CD14-positive monocyte (primary cell): ENCODE results near the gene PEX11A. TPM values are rescaled to one million over a fixed set of nuclear protein-coding genes. Genes with fewer than 3 reads are reported as not detected.

Experiments
- DNase-seq, 3 donors: peaks; one replicate each; pipeline ENCODE4 v3.0.0-alpha.2; 2011 to 2022
- H2AFZ ChIP-seq: 2 replicates; pipeline ENCODE4 v1.6.0; 2012; ENCODE audit warnings: mild to moderate bottlenecking, low read depth, low read length, inconsistent platforms; ENCODE audit not compliant: insufficient read depth, poor library complexity, severe bottlenecking
- H3K27ac ChIP-seq, 2 donors: 1 replicate in 1 of 2; 2 replicates in 1 of 2; pipeline ENCODE4 v1.5.1; 2012 to 2013; ENCODE audit warnings: low read length in 2 of 2, control low read depth in 1 of 2, inconsistent platforms in 1 of 2, low read depth in 1 of 2, mild to moderate bottlenecking in 1 of 2
- H3K27me3 ChIP-seq, 2 donors: one replicate each; pipeline versions ENCODE4 v1.6.0 to v1.6.1; 2011 to 2013; ENCODE audit warnings: low read length in 2 of 2; ENCODE audit not compliant: control insufficient read depth in 2 of 2, insufficient read depth in 2 of 2
- H3K36me3 ChIP-seq, 2 donors: replicated peaks in 1 of 2; 1 replicate in 1 of 2; 2 replicates in 1 of 2; pipeline versions ENCODE4 v1.5.1 to v1.6.1; 2012 to 2013; ENCODE audit warnings: low read length in 2 of 2, control low read depth in 1 of 2, inconsistent platforms in 1 of 2, mild to moderate bottlenecking in 1 of 2; ENCODE audit not compliant: insufficient read depth in 2 of 2, control insufficient read depth in 1 of 2
- H3K4me1 ChIP-seq, 2 donors: 1 replicate in 1 of 2; 2 replicates in 1 of 2; pipeline versions ENCODE4 v1.5.1 to v1.6.1; 2012 to 2013; ENCODE audit warnings: low read length in 2 of 2, control low read depth in 1 of 2, inconsistent platforms in 1 of 2, mild to moderate bottlenecking in 1 of 2, moderate library complexity in 1 of 2; ENCODE audit not compliant: insufficient read depth in 2 of 2, control insufficient read depth in 1 of 2
- H3K4me2 ChIP-seq: replicated peaks from 2 replicates; pipeline ENCODE3; 2012; ENCODE audit warnings: low read length, moderate library complexity, mild to moderate bottlenecking; ENCODE audit not compliant: poor library complexity, severe bottlenecking; ENCODE audit errors: extremely low read depth
- H3K4me3 ChIP-seq, 3 experiments: fragments of 200-600 bp in 1 of 3; sonication (generic) in 1 of 3; replicated peaks in 1 of 3; 1 replicate in 2 of 3; 2 replicates in 1 of 3; pipeline ENCODE4 v1.5.1; 2011 to 2013; ENCODE audit warnings: low read length in 3 of 3, mild to moderate bottlenecking in 3 of 3, control low read depth in 2 of 3, low read depth in 2 of 3, inconsistent platforms in 1 of 3, moderate library complexity in 1 of 3
- H3K79me2 ChIP-seq: 2 replicates; pipeline ENCODE4 v1.6.0; 2012; ENCODE audit warnings: mild to moderate bottlenecking, control low read depth, inconsistent platforms, low read length, moderate library complexity; ENCODE audit not compliant: insufficient read depth
- H3K9ac ChIP-seq: 2 replicates; pipeline ENCODE4 v1.6.0; 2017; ENCODE audit warnings: low read length, mild to moderate bottlenecking; ENCODE audit not compliant: insufficient read depth, poor library complexity, severe bottlenecking
- H3K9me3 ChIP-seq, 2 donors: replicated peaks in 1 of 2; 1 replicate in 1 of 2; 2 replicates in 1 of 2; pipeline versions ENCODE4 v1.5.1 to v1.6.1; 2012 to 2013; ENCODE audit warnings: low read length in 2 of 2, control low read depth in 1 of 2; ENCODE audit not compliant: control insufficient read depth in 1 of 2, insufficient read depth in 1 of 2
- H4K20me1 ChIP-seq: 2 replicates; pipeline ENCODE4 v1.6.0; 2012; ENCODE audit warnings: mild to moderate bottlenecking, low read length, control low read depth, moderate library complexity; ENCODE audit not compliant: insufficient read depth
- H3K27ac Mint-ChIP-seq, 7 donors: one replicate each; pipeline ENCODE4 v1.8.0; 2020; ENCODE audit warnings: mild to moderate bottlenecking in 7 of 7, mixed read lengths in 7 of 7, moderate library complexity in 6 of 7, inconsistent platforms in 2 of 7
- H3K27me3 Mint-ChIP-seq, 3 donors: one replicate each; pipeline ENCODE4 v1.8.0; 2021 to 2022; ENCODE audit warnings: low read depth in 3 of 3, mild to moderate bottlenecking in 3 of 3, mixed read lengths in 3 of 3, moderate library complexity in 3 of 3, inconsistent platforms in 1 of 3
- H3K36me3 Mint-ChIP-seq, 2 donors: one replicate each; pipeline ENCODE4 v1.8.0; 2020; ENCODE audit warnings: mixed read lengths in 2 of 2, inconsistent platforms in 1 of 2, mild to moderate bottlenecking in 1 of 2
- H3K4me1 Mint-ChIP-seq: one replicate; pipeline ENCODE4 v1.8.0; 2020; ENCODE audit warnings: mild to moderate bottlenecking, mixed read lengths
- H3K4me3 Mint-ChIP-seq, 2 donors: one replicate each; pipeline ENCODE4 v1.8.0; 2020; ENCODE audit warnings: mild to moderate bottlenecking in 2 of 2, mixed read lengths in 2 of 2, moderate library complexity in 1 of 2
- H3K9me3 Mint-ChIP-seq, 7 donors: one replicate each; pipeline ENCODE4 v1.8.0; 2020 to 2022; ENCODE audit warnings: mixed read lengths in 7 of 7, mild to moderate bottlenecking in 6 of 7, moderate library complexity in 6 of 7, inconsistent platforms in 2 of 7
- WGBS: methylation state at CpG from one replicate; pipeline ENCODE4 v1.1.5; 2013; ENCODE audit warnings: missing lambda C conversion rate; ENCODE audit not compliant: insufficient coverage; 5-methylcytosine and 5-hydroxymethylcytosine counted together
- intact Hi-C, 2 donors: fragments of 100-400 bp; cut with micrococcal nuclease; formaldehyde crosslinking; loops; one replicate each; pipeline versions ENCODE4 v1.15.0 to v1.15.1; 2023
- polyA plus RNA-seq, 3 donors: library from polyadenylated mRNA; depleted of rRNA in 1 of 3; unstranded in 2 of 3; stranded (reverse) in 1 of 3; fragments of 300-500 nt in 2 of 3; fragments of >200 nt in 1 of 3; fragmentation: Illumina TruSeq in 2 of 3; gene quantifications; 1 replicate in 2 of 3; 2 replicates in 1 of 3; pipeline ENCODE4 v1.2.3, GENCODE V29; 2012 to 2021
- TF ChIP-seq, protein P1 (sequence below): fragments of 200-600 bp; IDR thresholded peaks from one replicate; pipeline ENCODE4 v1.8.0; 2022; ENCODE audit warnings: antibody characterized with exemption, mild to moderate bottlenecking

The PEX11A gene
- polyA plus RNA-seq, 3 donors: 0.72 to 0.84 (median 0.75) TPM

DNA sequence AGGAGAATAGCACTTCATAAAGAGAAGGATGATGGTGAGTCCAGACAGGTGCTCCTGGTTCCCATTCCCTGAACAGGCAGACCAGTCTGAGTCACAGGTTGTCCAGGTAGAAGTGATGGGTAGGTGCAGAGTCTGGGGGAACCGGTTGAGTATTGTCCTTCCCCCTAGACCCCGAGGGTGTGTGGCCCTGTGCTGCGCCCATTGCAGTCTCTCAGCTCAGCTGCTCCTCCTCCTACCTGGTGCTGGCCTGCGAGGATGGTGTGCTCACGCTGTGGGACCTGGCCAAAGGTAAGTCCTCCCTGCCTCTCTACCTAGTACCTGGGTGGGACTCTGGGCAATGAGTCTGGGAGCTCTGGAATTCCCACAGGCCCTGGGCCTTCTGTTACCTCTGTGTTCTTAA, 40.7 kb upstream of the PEX11A start:
- Histone ChIP-seq H4K20me1 (no peaks in the 10 kb centered on the region), H3K36me3 (no peaks in the 10 kb centered on the region), H3K27ac (no peak overlapping the region), H3K4me2 (no peak overlapping the region), H3K9ac (no peak overlapping the region), H3K9me3 (no peaks in the 10 kb centered on the region), H3K79me2 (no peaks in the 10 kb centered on the region), H3K27me3 (no peaks in the 10 kb centered on the region), H2AFZ (no peak overlapping the region), H3K4me1 (no peaks in the 10 kb centered on the region), H3K4me3 (no peak overlapping the region)
- 93% methylated on average over 2 of the region's 5 CpGs for WGBS
- TF ChIP-seq, protein P1, sequence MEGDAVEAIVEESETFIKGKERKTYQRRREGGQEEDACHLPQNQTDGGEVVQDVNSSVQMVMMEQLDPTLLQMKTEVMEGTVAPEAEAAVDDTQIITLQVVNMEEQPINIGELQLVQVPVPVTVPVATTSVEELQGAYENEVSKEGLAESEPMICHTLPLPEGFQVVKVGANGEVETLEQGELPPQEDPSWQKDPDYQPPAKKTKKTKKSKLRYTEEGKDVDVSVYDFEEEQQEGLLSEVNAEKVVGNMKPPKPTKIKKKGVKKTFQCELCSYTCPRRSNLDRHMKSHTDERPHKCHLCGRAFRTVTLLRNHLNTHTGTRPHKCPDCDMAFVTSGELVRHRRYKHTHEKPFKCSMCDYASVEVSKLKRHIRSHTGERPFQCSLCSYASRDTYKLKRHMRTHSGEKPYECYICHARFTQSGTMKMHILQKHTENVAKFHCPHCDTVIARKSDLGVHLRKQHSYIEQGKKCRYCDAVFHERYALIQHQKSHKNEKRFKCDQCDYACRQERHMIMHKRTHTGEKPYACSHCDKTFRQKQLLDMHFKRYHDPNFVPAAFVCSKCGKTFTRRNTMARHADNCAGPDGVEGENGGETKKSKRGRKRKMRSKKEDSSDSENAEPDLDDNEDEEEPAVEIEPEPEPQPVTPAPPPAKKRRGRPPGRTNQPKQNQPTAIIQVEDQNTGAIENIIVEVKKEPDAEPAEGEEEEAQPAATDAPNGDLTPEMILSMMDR: no peak
- Mint-ChIP-seq H3K4me3 (no peak overlapping the region), H3K4me1 (no peaks in the 10 kb centered on the region), H3K36me3 (no peaks in the 10 kb centered on the region), H3K27ac (no peak overlapping the region), H3K27me3 (peaks cover 1 to 12% (median 12%) of the 10 kb centered on the region in 3 donors), H3K9me3 (peaks cover 0 to 1% (median 0%) of the 10 kb centered on the region in 7 donors)
- intact Hi-C loops: no loop called here
- no peak for DNase-seq

DNA sequence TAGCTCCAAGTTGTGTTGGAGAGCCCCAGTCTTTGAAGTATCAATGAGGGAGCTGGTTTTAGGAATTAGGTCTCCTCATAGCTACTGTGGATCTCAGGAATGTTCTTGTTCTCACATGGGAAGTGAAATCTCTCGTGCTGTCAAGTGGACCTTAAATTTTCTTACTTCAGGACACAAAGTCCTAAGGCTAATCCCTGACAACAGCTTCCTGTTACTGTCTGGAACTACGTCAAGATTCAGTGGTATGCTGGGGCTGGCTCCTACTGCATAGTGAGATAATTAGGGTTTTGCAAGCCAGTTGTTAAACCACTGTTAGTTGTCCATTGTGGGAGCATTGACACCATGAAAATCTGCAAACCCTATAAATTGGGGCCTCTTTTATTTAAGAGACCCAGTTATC, 37.7 kb upstream of the PEX11A start:
- Histone ChIP-seq H3K4me3 (no peak overlapping the region), H3K79me2 (no peaks in the 10 kb centered on the region), H3K27me3 (no peaks in the 10 kb centered on the region), H3K4me1 (no peaks in the 10 kb centered on the region), H4K20me1 (no peaks in the 10 kb centered on the region), H3K9ac (no peak overlapping the region), H3K27ac (no peak overlapping the region), H3K36me3 (no peaks in the 10 kb centered on the region), H2AFZ (no peak overlapping the region), H3K4me2 (no peak overlapping the region), H3K9me3 (peaks cover 0 to 2% of the 10 kb centered on the region in 2 donors)
- Mint-ChIP-seq H3K36me3 (no peaks in the 10 kb centered on the region), H3K27me3 (peaks cover 4 to 8% (median 4%) of the 10 kb centered on the region in 3 donors), H3K4me1 (no peaks in the 10 kb centered on the region), H3K9me3 (peaks cover 0 to 7% (median 2%) of the 10 kb centered on the region in 7 donors), H3K27ac (no peak overlapping the region), H3K4me3 (no peak overlapping the region)
- intact Hi-C loops: no loop called here
- TF ChIP-seq, protein P1: no peak
- WGBS: no CpG with 5 or more reads among the region's 2 CpGs
- DNase-seq: no peak
